Measurements from ENCODE around the gene IFI44L. TPM values are rescaled to one million over a fixed set of nuclear protein-coding genes. Genes with fewer than 3 reads are reported as not detected.

Gene IFI44L
- total RNA-seq, 1 donor from 2014 or later = 3.6 TPM

- H3K4me3 ChIP-seq (ENCODE audit: low read depth, low read length) = no peak overlapping the region
- no peak for DNase-seq (ENCODE audit: low read depth)
- no peak for TF ChIP-seq CTCF (conservative IDR thresholded peaks at IDR 0.05; ENCODE audit: low read depth, low read length)
These were observed 58.1 kb downstream of the IFI44L start for GRCh38 chr1:78678324-78678723.

- no peak for TF ChIP-seq CTCF (conservative IDR thresholded peaks at IDR 0.05; ENCODE audit: low read depth, low read length)
- H3K4me3 ChIP-seq (ENCODE audit: low read depth, low read length) = no peak overlapping the region
- no peak for DNase-seq (ENCODE audit: low read depth)
These were observed 61.0 kb downstream of the IFI44L start for GRCh38 chr1:78681265-78681664.

- TF ChIP-seq CTCF (conservative IDR thresholded peaks at IDR 0.05; ENCODE audit: low read depth, low read length) = no peak
- DNase-seq (ENCODE audit: low read depth) = no peak
- H3K4me3 ChIP-seq (ENCODE audit: low read depth, low read length) = no peak overlapping the region
These were observed 62.2 kb downstream of the IFI44L start for GRCh38 chr1:78682496-78682895.

- no peak for DNase-seq (ENCODE audit: low read depth)
- no peak overlapping the region for H3K4me3 ChIP-seq (ENCODE audit: low read depth, low read length)
- TF ChIP-seq CTCF (conservative IDR thresholded peaks at IDR 0.05; ENCODE audit: low read depth, low read length) = no peak
These were observed 62.8 kb downstream of the IFI44L start for GRCh38 chr1:78683079-78683478.

- DNase-seq (ENCODE audit: low read depth) = no peak
- TF ChIP-seq CTCF (conservative IDR thresholded peaks at IDR 0.05; ENCODE audit: low read depth, low read length) = no peak
- no peak overlapping the region for H3K4me3 ChIP-seq (ENCODE audit: low read depth, low read length)
These were observed 67.1 kb downstream of the IFI44L start for GRCh38 chr1:78687315-78687714.

GRCh38 chr1:78687914-78688313 is 67.7 kb downstream of the IFI44L start:
- no peak overlapping the region for H3K4me3 ChIP-seq (ENCODE audit: low read depth, low read length)
- peak; percentile 6 for DNase-seq (ENCODE audit: low read depth)
- TF ChIP-seq CTCF (conservative IDR thresholded peaks at IDR 0.05; ENCODE audit: low read depth, low read length) = no peak

- peak; percentile 15 for DNase-seq (ENCODE audit: low read depth)
- TF ChIP-seq CTCF (conservative IDR thresholded peaks at IDR 0.05; ENCODE audit: low read depth, low read length) = peak; percentile 51
- H3K4me3 ChIP-seq (ENCODE audit: low read depth, low read length) = no peak overlapping the region
These were observed 68.4 kb downstream of the IFI44L start for GRCh38 chr1:78688697-78689096.

All from epithelial cell of proximal tubule (primary cell).